Spleen (tissue), 7 donors: ENCODE data around the gene CCIN.

Experiments used
- CTCF ChIP-seq, 11 experiments: fragments of 200-600 bp in 7 of 11; fragments of 450-650 bp in 4 of 11; sonication (generic) in 4 of 11; IDR thresholded peaks in 8 of 11; conservative IDR thresholded peaks in 3 of 11; 1 replicate in 7 of 11; 2 replicates in 4 of 11; pipeline versions ENCODE4 v1.4.0 to v1.8.0; 2016 to 2021; ENCODE audit warnings: antibody characterized with exemption in 11 of 11, inconsistent platforms in 4 of 11, mild to moderate bottlenecking in 1 of 11
- POLR2A ChIP-seq, 3 donors: fragments of 450-650 bp; IDR thresholded peaks; one replicate each; pipeline ENCODE4 v1.5.1; 2017; ENCODE audit warnings: antibody characterized with exemption in 3 of 3, mild to moderate bottlenecking in 1 of 3
- POLR2AphosphoS5 ChIP-seq, 3 donors: sonication (generic); formaldehyde crosslinking; IDR thresholded peaks; one replicate each; pipeline ENCODE4 v1.5.1; 2017; ENCODE audit warnings: antibody characterized with exemption in 3 of 3
- donor health status: DM: no; HTN: no; CAD: no; lungs with moderate emphysema.
- donor health status: DM: no; HTN: no; CAD: no.
- donor health status: DM: no; HTN: no; CAD: no.

- TF ChIP-seq POLR2AphosphoS5 (IDR thresholded peaks at IDR 0.05) (no peak), CTCF (IDR thresholded peaks at IDR 0.05 in 8 of 11, conservative IDR thresholded peaks at IDR 0.05 in 3 of 11) (no peak), POLR2A (IDR thresholded peaks at IDR 0.05) (no peak)
Observed at GRCh38 chr9:36204906-36205547, 35.8 kb downstream of the CCIN start.
